ENCODE measurements around the gene MRPS27.

The MRPS27 gene

GRCh38 chr5:72222521-72222920, 97.5 kb downstream of the MRPS27 start:
- TF ChIP-seq CTCF (IDR thresholded peaks at IDR 0.05) (no peak), ZFX (IDR thresholded peaks at IDR 0.05; ENCODE audit: borderline replicate concordance) (no peak)
- no peak overlapping the region for H3K27ac ChIP-seq

- no peak overlapping the region for H3K27ac ChIP-seq
- TF ChIP-seq ZFX (IDR thresholded peaks at IDR 0.05; ENCODE audit: borderline replicate concordance) (no peak), CTCF (IDR thresholded peaks at IDR 0.05) (no peak)
These were observed 98.5 kb downstream of the MRPS27 start for GRCh38 chr5:72221541-72221940.

- H3K27ac ChIP-seq: no peak overlapping the region
These were observed 98.9 kb downstream of the MRPS27 start for GRCh38 chr5:72221099-72221498.

GRCh38 chr5:72216756-72217155, 103.3 kb downstream of the MRPS27 start:
- no peak overlapping the region for H3K27ac ChIP-seq
- TF ChIP-seq CTCF (IDR thresholded peaks at IDR 0.05) (no peak), ZFX (IDR thresholded peaks at IDR 0.05; ENCODE audit: borderline replicate concordance) (no peak)

More at GRCh38 chr5:72221099-72221498, 98.9 kb downstream of the MRPS27 start:
- TF ChIP-seq CTCF (IDR thresholded peaks at IDR 0.05): no peak
- TF ChIP-seq ZFX (IDR thresholded peaks at IDR 0.05; ENCODE audit: borderline replicate concordance): no peak

- no peak for TF ChIP-seq ZFX (IDR thresholded peaks at IDR 0.05; ENCODE audit: borderline replicate concordance)
- no peak for TF ChIP-seq CTCF (IDR thresholded peaks at IDR 0.05)
- no peak overlapping the region for H3K27ac ChIP-seq
These were observed 105.9 kb downstream of the MRPS27 start for GRCh38 chr5:72214168-72214567.

- no peak overlapping the region for H3K27ac ChIP-seq
- no peak for TF ChIP-seq CTCF (IDR thresholded peaks at IDR 0.05)
- TF ChIP-seq ZFX (IDR thresholded peaks at IDR 0.05; ENCODE audit: borderline replicate concordance): no peak
These were observed 106.6 kb downstream of the MRPS27 start for GRCh38 chr5:72213482-72213881.

- no peak overlapping the region for H3K27ac ChIP-seq
These were observed 107.9 kb downstream of the MRPS27 start for GRCh38 chr5:72212171-72212570.

More at GRCh38 chr5:72212171-72212570, 107.9 kb downstream of the MRPS27 start:
- TF ChIP-seq CTCF (IDR thresholded peaks at IDR 0.05): no peak
- TF ChIP-seq ZFX (IDR thresholded peaks at IDR 0.05; ENCODE audit: borderline replicate concordance): no peak

Measured in 22Rv1 (cell line).